K562 (cell line): ENCODE results near the gene SERPINF2. TPM values are rescaled to one million over a fixed set of nuclear protein-coding genes. Genes with fewer than 3 reads are reported as not detected.

Experiments
- ATAC-seq: fragments of 200-7000 bp; cut with Tn5 transposase; 3 replicates; pipeline ENCODE4 v1.9.1; 2020; ENCODE audit warnings: moderate library complexity
- BruUV-seq: library from RNA; stranded (reverse); fragments of 400-500 nt; replicated peaks from 2 replicates; lab custom pipeline; 2021; lab: Mats Ljungman, UMichigan
- CTCF ChIA-PET: fragments of 300-600 bp; formaldehyde crosslinking; extraction: SDS; loops from one replicate; lab custom pipeline; 2021; ENCODE audit warnings: low intra/inter-chr PET ratio; lab: Yijun Ruan, JAX
- POLR2A ChIA-PET: fragments of 300-600, 350-650 bp; sonication (Branson Sonifier 250); formaldehyde crosslinking; extraction: SDS; loops from one replicate; lab custom pipeline; 2021; ENCODE audit warnings: antibody characterized with exemption, inconsistent platforms; lab: Yijun Ruan, JAX
- DNase-seq, 4 experiments: peaks; one replicate each; pipeline versions ENCODE4 v3.0.0 to v3.0.0-alpha.2; 2011 to 2018; ENCODE audit warnings: low spot score in 3 of 4, mixed read lengths in 3 of 4; ENCODE audit errors: extremely low read depth in 1 of 4
- FAIRE-seq: peaks from 2 replicates; lab custom pipeline; 2011; peaks lifted over from hg19 to GRCh38; lab: Jason Lieb, UNC
- H2AFZ ChIP-seq: 2 replicates; pipeline ENCODE4 v1.6.0; 2011; ENCODE audit warnings: low read depth, low read length, control low read depth, inconsistent platforms
- H3K27ac ChIP-seq: fragments of 200-600 bp; 3 replicates; pipeline ENCODE4 v1.8.0; 2011; ENCODE audit warnings: low read depth, mild to moderate bottlenecking, control low read depth, inconsistent platforms, low read length, moderate library complexity, mixed read lengths; ENCODE audit errors: extremely low read depth
- H3K27me3 ChIP-seq, 2 experiments: fragments of 300-600 bp in 1 of 2; 2 replicates in 1 of 2; 3 replicates in 1 of 2; pipeline versions ENCODE4 v1.6.0 to v1.8.0; 2011; ENCODE audit warnings: inconsistent platforms in 2 of 2, low read length in 2 of 2, mild to moderate bottlenecking in 1 of 2, mixed read lengths in 1 of 2, moderate library complexity in 1 of 2; ENCODE audit not compliant: control insufficient read depth in 2 of 2, insufficient read depth in 2 of 2
- H3K36me3 ChIP-seq: fragments of 300-600 bp; 3 replicates; pipeline ENCODE4 v1.8.0; 2011; ENCODE audit warnings: mild to moderate bottlenecking, low read length, inconsistent platforms; ENCODE audit not compliant: control insufficient read depth, insufficient read depth
- H3K4me1 ChIP-seq, 2 experiments: fragments of 200-600 bp in 1 of 2; replicated peaks in 1 of 2; 2 replicates in 1 of 2; 3 replicates in 1 of 2; pipeline versions ENCODE4 v1.5.1 to v1.8.0; 2011; ENCODE audit warnings: inconsistent platforms in 2 of 2, low read length in 2 of 2, mild to moderate bottlenecking in 1 of 2, mixed read lengths in 1 of 2, moderate library complexity in 1 of 2; ENCODE audit not compliant: control insufficient read depth in 2 of 2, insufficient read depth in 2 of 2
- H3K4me2 ChIP-seq: 2 replicates; pipeline ENCODE4 v1.6.1; 2011; ENCODE audit warnings: low read length, control low read depth, inconsistent platforms, mixed read lengths; ENCODE audit not compliant: insufficient read depth
- H3K4me3 ChIP-seq: fragments of 200-600 bp; sonication (generic), shearing (Covaris generic); 2 replicates; pipeline ENCODE4 v1.5.1; 2016; ENCODE audit warnings: control low read depth, inconsistent platforms
- H3K79me2 ChIP-seq: fragments of 200-600 bp; 3 replicates; pipeline ENCODE4 v1.8.0; 2011; ENCODE audit warnings: low read length, inconsistent platforms; ENCODE audit not compliant: control insufficient read depth, insufficient read depth
- H3K9ac ChIP-seq, 2 experiments: 2 replicates each; pipeline versions ENCODE4 v1.6.0 to v1.6.1; 2011; ENCODE audit warnings: low read depth in 2 of 2, low read length in 2 of 2, control low read depth in 1 of 2, inconsistent platforms in 1 of 2, mild to moderate bottlenecking in 1 of 2, mixed read lengths in 1 of 2; ENCODE audit not compliant: insufficient read depth in 1 of 2
- H3K9me1 ChIP-seq: one replicate; pipeline ENCODE4 v1.6.0; 2011; ENCODE audit warnings: inconsistent platforms, mild to moderate bottlenecking, low read length, moderate library complexity; ENCODE audit not compliant: control insufficient read depth, insufficient read depth
- H3K9me3 ChIP-seq: replicated peaks from 2 replicates; pipeline ENCODE4 v1.5.1; 2011; ENCODE audit warnings: low read depth, low read length, inconsistent platforms; ENCODE audit not compliant: control insufficient read depth, insufficient read depth
- H4K20me1 ChIP-seq: replicated peaks from 2 replicates; pipeline ENCODE4 v1.6.1; 2011; ENCODE audit warnings: low read length, inconsistent platforms, mixed read lengths; ENCODE audit not compliant: control insufficient read depth, insufficient read depth
- BRD9 ChIP-seq: fragments of 450-650 bp; IDR thresholded peaks from 2 replicates; pipeline ENCODE4 v1.6.1; 2018; ENCODE audit warnings: low read depth; ENCODE audit not compliant: partially characterized antibody
- CBFA2T3 ChIP-seq: fragments of 450-650 bp; IDR thresholded peaks from 2 replicates; pipeline ENCODE4 v1.6.1; 2017
- CCAR2 ChIP-seq: fragments of 200-400 bp; formaldehyde crosslinking; IDR thresholded peaks from 2 replicates; pipeline ENCODE4 v1.6.1; 2017; ENCODE audit warnings: mild to moderate bottlenecking, low read depth, low read length
- CREM ChIP-seq: IDR thresholded peaks from 2 replicates; pipeline ENCODE4 v1.6.1; 2014; ENCODE audit warnings: antibody characterized with exemption, low read depth
- DDX20 ChIP-seq: fragments of 450-650 bp; IDR thresholded peaks from 2 replicates; pipeline ENCODE4 v1.6.1; 2016; ENCODE audit warnings: missing genetic modification characterization, low read depth, mild to moderate bottlenecking, missing compliant biosample characterization, moderate library complexity
- FOXA3 ChIP-seq, 2 experiments: fragments of 450-650 bp in 1 of 2; sonication (generic) in 1 of 2; formaldehyde crosslinking; IDR thresholded peaks in 1 of 2; conservative IDR thresholded peaks in 1 of 2; 2 replicates each; pipeline versions ENCODE4 v1.4.0 to v1.8.0; 2020 to 2022; ENCODE audit warnings: mild to moderate bottlenecking in 2 of 2, missing genetic modification reagents in 1 of 2
- FOXJ3 ChIP-seq: sonication (generic); formaldehyde crosslinking; IDR thresholded peaks from 2 replicates; pipeline ENCODE4 v1.4.0; 2020; ENCODE audit warnings: mild to moderate bottlenecking, missing genetic modification reagents
- HMGN3 ChIP-seq: IDR thresholded peaks from 2 replicates; pipeline ENCODE4 v1.6.1; 2011; ENCODE audit warnings: borderline replicate concordance, low read depth, mild to moderate bottlenecking, mixed read lengths, low read length; ENCODE audit not compliant: insufficient read length; ENCODE audit errors: extremely low read depth
- KLF6 ChIP-seq: fragments of 250-450 bp; sonication (Bioruptor Pico); IDR thresholded peaks from 2 replicates; pipeline ENCODE4 v1.4.0; 2020; ENCODE audit warnings: mild to moderate bottlenecking, moderate library complexity, borderline replicate concordance
- MAZ ChIP-seq, 2 experiments: fragments of 450-650 bp in 1 of 2; sonication (generic) in 1 of 2; formaldehyde crosslinking; IDR thresholded peaks in 1 of 2; conservative IDR thresholded peaks in 1 of 2; 2 replicates each; pipeline versions ENCODE4 v1.4.0 to v1.5.0; 2020; ENCODE audit warnings: mild to moderate bottlenecking in 1 of 2, missing genetic modification reagents in 1 of 2
- NFRKB ChIP-seq: fragments of 450-650 bp; IDR thresholded peaks from 2 replicates; pipeline ENCODE4 v1.6.1; 2016; ENCODE audit warnings: low read depth
- PHTF2 ChIP-seq: fragments of 250-450 bp; sonication (Bioruptor Pico); IDR thresholded peaks from 2 replicates; pipeline ENCODE4 v1.5.0; 2021; ENCODE audit warnings: mild to moderate bottlenecking
- RBM39 ChIP-seq: fragments of 200-400 bp; formaldehyde crosslinking; optimal IDR thresholded peaks from 2 replicates; pipeline ENCODE3; 2018; ENCODE audit warnings: low read depth, low read length
- SMC3 ChIP-seq: conservative IDR thresholded peaks from 2 replicates; pipeline ENCODE4 v1.6.1; 2011; ENCODE audit warnings: low read depth, low read length, improper control_type of control experiment; ENCODE audit not compliant: insufficient read depth
- TBL1XR1 ChIP-seq, 2 experiments: IDR thresholded peaks; 2 replicates each; pipeline ENCODE4 v1.6.1; 2012; ENCODE audit warnings: improper control_type of control experiment in 2 of 2, low read length in 2 of 2, mild to moderate bottlenecking in 1 of 2
- ZBED1 ChIP-seq: IDR thresholded peaks from 2 replicates; pipeline ENCODE4 v1.6.1; 2014
- ZNF232 ChIP-seq: sonication (generic); formaldehyde crosslinking; IDR thresholded peaks from 2 replicates; pipeline ENCODE4 v1.8.0; 2022; ENCODE audit warnings: mild to moderate bottlenecking, missing genetic modification reagents
- ZNF717 ChIP-seq: fragments of 250-450 bp; sonication (Bioruptor Pico); IDR thresholded peaks from 2 replicates; pipeline ENCODE4 v1.5.0; 2021
- WGBS: fragments of 100-300 bp; shearing (Covaris generic); methylation state at CpG from one replicate; pipeline ENCODE4 v1.1.6; 2016; ENCODE audit warnings: low coverage, mixed read lengths; ENCODE audit not compliant: insufficient coverage; ENCODE audit errors: missing lambda C conversion rate; 5-methylcytosine and 5-hydroxymethylcytosine counted together
- in situ Hi-C: fragments of 300-500 bp; cut with MboI; formaldehyde crosslinking; loops from 4 replicates; pipeline ENCODE4 v1.15.0; 2018; ENCODE audit warnings: inconsistent platforms, mixed read lengths
- intact Hi-C: fragments of 100-400 bp; cut with micrococcal nuclease; formaldehyde crosslinking; loops from 2 replicates; pipeline ENCODE4 v1.14.2; 2022
- polyA plus RNA-seq, 8 experiments: library from polyadenylated mRNA; depleted of rRNA in 4 of 8; stranded (reverse) in 5 of 8; unstranded in 3 of 8; fragments of >200 nt; fragmentation: Nextera tagmentation in 2 of 8; fragmentation: Illumina TruSeq in 1 of 8; extraction: Ambion mirVana in 2 of 8; extraction: Trizol in 1 of 8; gene quantifications; 2 replicates each; pipeline versions ENCODE4 v1.2.1 to v1.2.3, GENCODE V29; 2011 to 2014; ENCODE audit warnings: inconsistent platforms in 1 of 8, missing spikeins in 1 of 8
- total RNA-seq, 7 experiments: library from RNA; depleted of rRNA in 6 of 7; stranded (reverse); fragments of >200 nt in 6 of 7; fragmentation: Illumina TruSeq in 2 of 7; extraction: Trizol in 2 of 7; gene quantifications; 2 replicates each; pipeline versions ENCODE4 v1.2.1 to v1.2.3, GENCODE V29; 2011 to 2021; ENCODE audit warnings: low replicate concordance in 1 of 7
- TF ChIP-seq, protein P1 (sequence below): fragments of 450-650 bp; IDR thresholded peaks from 2 replicates; pipeline ENCODE4 v1.7.1; 2018; ENCODE audit warnings: mild to moderate bottlenecking, low read depth; ENCODE audit not compliant: partially characterized antibody

Gene SERPINF2
- total and polyA plus RNA-seq, 9 of the 15 experiments (the other 6 are each of a cell fraction or from before 2014, with no cell fraction given), result 0.22 TPM; not detected in 8

DNA sequence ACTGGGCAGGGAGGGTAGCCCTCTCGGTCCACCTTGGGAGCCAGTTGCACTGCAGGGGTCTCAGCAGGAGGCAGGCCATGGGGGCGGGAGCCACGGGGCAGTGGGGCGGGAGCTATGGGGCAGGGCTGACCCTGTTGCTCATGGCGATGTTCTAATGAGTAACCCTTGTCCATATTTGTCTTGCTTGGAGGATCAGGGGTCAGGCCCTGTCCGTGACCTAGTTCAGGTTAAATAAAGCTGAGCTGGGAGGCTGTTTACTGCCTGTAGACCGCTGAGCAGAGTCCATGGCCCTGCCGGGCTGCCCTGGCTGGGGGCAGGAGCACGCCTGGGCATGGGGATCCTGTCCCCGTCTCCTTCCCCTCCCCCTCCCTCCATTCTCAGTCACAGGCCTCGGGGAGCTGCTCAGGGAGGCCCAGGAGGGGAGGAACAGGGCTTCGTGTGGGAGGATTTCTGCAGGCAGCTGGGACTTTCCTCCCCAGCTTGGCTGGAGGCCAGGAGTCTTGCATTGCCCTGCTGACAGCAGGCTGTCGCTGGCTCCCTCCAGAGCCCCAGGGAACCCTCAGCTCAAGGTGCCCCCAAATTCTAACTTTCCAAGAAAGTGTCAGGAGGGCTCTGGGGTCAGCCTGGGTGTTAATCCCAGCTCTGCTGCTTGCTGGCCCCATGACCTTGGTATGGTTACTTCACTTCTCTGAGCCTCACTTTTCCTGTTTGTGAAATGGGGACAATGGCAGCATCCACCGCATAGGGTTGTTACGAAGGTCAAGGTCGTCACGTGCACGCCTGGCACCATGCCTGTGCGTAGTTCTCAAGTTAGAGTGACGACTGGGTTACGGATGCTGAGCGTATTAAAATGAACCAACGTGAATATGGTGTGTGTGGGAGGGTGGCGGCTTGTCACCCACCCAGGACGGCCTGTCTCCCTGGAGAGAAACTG is 6.1 kb upstream of the SERPINF2 start:
- Histone ChIP-seq H3K79me2 (no peaks in the 10 kb centered on the region), H2AFZ (no peak overlapping the region), H3K9ac (peak overlapping the region in 1 of 2 experiments; percentile 86; a peak in 3 of 4 replicates), H4K20me1 (no peaks in the 10 kb centered on the region), H3K27me3 (peaks cover 0 to 3% of the 10 kb centered on the region in 2 experiments; a peak in 1 of 5 replicates), H3K4me3 (no peak overlapping the region), H3K4me1 (peaks cover 7 to 50% of the 10 kb centered on the region in 2 experiments), H3K4me2 (peak overlapping the region; percentile 3; the same call in 1 of the 2 replicates), H3K9me3 (no peaks in the 10 kb centered on the region), H3K9me1 (no peaks in the 10 kb centered on the region), H3K36me3 (peaks cover 12% of the 10 kb centered on the region; the same call in 1 of the 3 replicates), H3K27ac (peak overlapping the region; percentile 53; the same call in 2 of the 3 replicates)
- FAIRE-seq, result peak; percentile 88
- POLR2A ChIA-PET, result interaction anchor here (0.6 to 3.6 kb wide), 4 partner anchors 10 to 57 kb away, joined by 3 to 16 read pairs (median 3); no protein-coding TSS in a partner anchor
- ATAC-seq, result peak; percentile 94
- in situ Hi-C loops (no loop called here), intact Hi-C loops (no loop called here)
- WGBS, result 33% methylated on average over 16 of the region's 25 CpGs
- peak; percentile 78 to 89 (median 80) for DNase-seq
- BruUV-seq, result no TSS peak
- CTCF ChIA-PET, result no interaction called here
- no peak for TF ChIP-seq ZNF232 (CRISPR knock-in tag)
- no peak for TF ChIP-seq FOXA3 (CRISPR knock-in tag; conservative IDR thresholded peaks at IDR 0.05 in 1 of 2, IDR thresholded peaks at IDR 0.05 in 1 of 2)
- no peak for TF ChIP-seq CCAR2
- no peak for TF ChIP-seq SMC3
- TF ChIP-seq FOXJ3 (CRISPR knock-in tag), result no peak
- TF ChIP-seq RBM39, result no peak
- peak; percentile 4; the same call in 1 of the 2 replicates for TF ChIP-seq CREM
- TF ChIP-seq BRD9, result no peak
- no peak for TF ChIP-seq TBL1XR1 (IDR thresholded peaks at IDR 0.05; ENCODE audit: low read length in 2 of 2)
- no peak for TF ChIP-seq ZBED1
- TF ChIP-seq, protein P1, sequence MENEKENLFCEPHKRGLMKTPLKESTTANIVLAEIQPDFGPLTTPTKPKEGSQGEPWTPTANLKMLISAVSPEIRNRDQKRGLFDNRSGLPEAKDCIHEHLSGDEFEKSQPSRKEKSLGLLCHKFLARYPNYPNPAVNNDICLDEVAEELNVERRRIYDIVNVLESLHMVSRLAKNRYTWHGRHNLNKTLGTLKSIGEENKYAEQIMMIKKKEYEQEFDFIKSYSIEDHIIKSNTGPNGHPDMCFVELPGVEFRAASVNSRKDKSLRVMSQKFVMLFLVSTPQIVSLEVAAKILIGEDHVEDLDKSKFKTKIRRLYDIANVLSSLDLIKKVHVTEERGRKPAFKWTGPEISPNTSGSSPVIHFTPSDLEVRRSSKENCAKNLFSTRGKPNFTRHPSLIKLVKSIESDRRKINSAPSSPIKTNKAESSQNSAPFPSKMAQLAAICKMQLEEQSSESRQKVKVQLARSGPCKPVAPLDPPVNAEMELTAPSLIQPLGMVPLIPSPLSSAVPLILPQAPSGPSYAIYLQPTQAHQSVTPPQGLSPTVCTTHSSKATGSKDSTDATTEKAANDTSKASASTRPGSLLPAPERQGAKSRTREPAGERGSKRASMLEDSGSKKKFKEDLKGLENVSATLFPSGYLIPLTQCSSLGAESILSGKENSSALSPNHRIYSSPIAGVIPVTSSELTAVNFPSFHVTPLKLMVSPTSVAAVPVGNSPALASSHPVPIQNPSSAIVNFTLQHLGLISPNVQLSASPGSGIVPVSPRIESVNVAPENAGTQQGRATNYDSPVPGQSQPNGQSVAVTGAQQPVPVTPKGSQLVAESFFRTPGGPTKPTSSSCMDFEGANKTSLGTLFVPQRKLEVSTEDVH, result no peak
- no peak for TF ChIP-seq KLF6 (CRISPR knock-in tag)
- peak; percentile 67 to 76 for TF ChIP-seq MAZ (CRISPR knock-in tag; conservative IDR thresholded peaks at IDR 0.05 in 1 of 2, IDR thresholded peaks at IDR 0.05 in 1 of 2)
- TF ChIP-seq HMGN3, result no peak
- TF ChIP-seq PHTF2 (CRISPR knock-in tag), result no peak
- peak; percentile 62 for TF ChIP-seq CBFA2T3
- TF ChIP-seq DDX20 (tag), result no peak
- TF ChIP-seq ZNF717 (CRISPR knock-in tag), result no peak
- TF ChIP-seq NFRKB, result no peak
